ENCODE results near the gene E2F7.

DNA sequence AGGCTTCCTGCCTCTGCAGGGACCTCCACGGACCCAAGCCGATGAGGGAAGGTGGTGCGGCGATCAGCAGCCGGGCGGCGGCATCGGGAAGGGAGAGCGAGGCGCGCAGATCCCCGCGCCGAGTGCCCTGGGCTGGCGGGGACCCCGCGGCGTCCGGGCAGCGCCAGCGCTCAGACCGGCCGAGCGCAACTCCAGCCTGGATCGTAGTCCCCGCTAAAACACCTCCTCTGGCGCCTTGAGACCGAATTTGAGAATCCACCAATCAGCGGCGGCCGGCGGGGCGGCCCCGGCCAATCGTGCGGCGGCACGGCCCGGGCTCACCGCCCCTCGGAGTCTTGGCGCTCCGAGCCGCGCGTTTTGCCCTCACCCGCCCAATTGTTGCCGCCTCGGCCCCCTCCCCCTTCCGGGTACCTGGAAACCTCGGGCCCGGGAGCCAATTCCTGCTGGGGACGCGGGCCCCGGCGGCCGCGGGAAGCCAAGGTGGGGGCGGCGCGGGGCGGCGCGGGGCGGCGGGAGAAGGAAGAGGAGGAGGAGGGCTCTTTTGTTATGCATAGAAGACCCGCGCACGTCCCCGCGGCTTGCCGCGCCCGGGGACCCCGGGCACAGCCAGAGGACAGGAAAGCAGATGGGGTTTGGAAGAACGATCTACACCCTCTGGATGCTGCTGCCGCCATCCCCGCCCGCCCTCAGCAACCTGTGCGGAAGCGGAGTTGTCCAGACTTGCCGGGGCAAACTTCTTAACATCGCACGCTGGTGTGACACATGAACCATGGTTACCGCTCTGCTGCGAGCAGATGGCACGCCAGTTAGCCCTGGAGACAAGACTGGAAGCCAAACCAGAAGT is at the start of gene E2F7:
- TF ChIP-seq, protein P1, sequence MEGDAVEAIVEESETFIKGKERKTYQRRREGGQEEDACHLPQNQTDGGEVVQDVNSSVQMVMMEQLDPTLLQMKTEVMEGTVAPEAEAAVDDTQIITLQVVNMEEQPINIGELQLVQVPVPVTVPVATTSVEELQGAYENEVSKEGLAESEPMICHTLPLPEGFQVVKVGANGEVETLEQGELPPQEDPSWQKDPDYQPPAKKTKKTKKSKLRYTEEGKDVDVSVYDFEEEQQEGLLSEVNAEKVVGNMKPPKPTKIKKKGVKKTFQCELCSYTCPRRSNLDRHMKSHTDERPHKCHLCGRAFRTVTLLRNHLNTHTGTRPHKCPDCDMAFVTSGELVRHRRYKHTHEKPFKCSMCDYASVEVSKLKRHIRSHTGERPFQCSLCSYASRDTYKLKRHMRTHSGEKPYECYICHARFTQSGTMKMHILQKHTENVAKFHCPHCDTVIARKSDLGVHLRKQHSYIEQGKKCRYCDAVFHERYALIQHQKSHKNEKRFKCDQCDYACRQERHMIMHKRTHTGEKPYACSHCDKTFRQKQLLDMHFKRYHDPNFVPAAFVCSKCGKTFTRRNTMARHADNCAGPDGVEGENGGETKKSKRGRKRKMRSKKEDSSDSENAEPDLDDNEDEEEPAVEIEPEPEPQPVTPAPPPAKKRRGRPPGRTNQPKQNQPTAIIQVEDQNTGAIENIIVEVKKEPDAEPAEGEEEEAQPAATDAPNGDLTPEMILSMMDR (conservative IDR thresholded peaks at IDR 0.05; ENCODE audit: low read depth, low read length), result 0 out of 2 replicates have a peak, but pooled peaks have one; percentile 5
- TF ChIP-seq POLR2A (IDR thresholded peaks at IDR 0.05; ENCODE audit: low read depth, low read length), result peak; percentile 75
- TF ChIP-seq SMC3 (IDR thresholded peaks at IDR 0.05; ENCODE audit: low read depth, low read length), result 0 out of 2 replicates have a peak, but pooled peaks have one; percentile 9
- TF ChIP-seq, protein P2, sequence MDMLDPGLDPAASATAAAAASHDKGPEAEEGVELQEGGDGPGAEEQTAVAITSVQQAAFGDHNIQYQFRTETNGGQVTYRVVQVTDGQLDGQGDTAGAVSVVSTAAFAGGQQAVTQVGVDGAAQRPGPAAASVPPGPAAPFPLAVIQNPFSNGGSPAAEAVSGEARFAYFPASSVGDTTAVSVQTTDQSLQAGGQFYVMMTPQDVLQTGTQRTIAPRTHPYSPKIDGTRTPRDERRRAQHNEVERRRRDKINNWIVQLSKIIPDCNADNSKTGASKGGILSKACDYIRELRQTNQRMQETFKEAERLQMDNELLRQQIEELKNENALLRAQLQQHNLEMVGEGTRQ (IDR thresholded peaks at IDR 0.05; ENCODE audit: low read depth, low read length), result no peak
- no peak for TF ChIP-seq RAD21 (IDR thresholded peaks at IDR 0.05; ENCODE audit: low read length)
- no peak for TF ChIP-seq RCOR1 (IDR thresholded peaks at IDR 0.05; ENCODE audit: insufficient replicate concordance, low read length)
- TF ChIP-seq NFE2L2 (IDR thresholded peaks at IDR 0.05; ENCODE audit: low read depth, low read length), result no peak
- TF ChIP-seq RFX5 (IDR thresholded peaks at IDR 0.05; ENCODE audit: low read depth, low read length), result no peak
- peak; percentile 83 for TF ChIP-seq MXI1 (IDR thresholded peaks at IDR 0.05; ENCODE audit: borderline replicate concordance, low read depth, low read length)
- no peak for TF ChIP-seq CEBPB (IDR thresholded peaks at IDR 0.05; ENCODE audit: low read depth, low read length)
- no peak for TF ChIP-seq BHLHE40 (IDR thresholded peaks at IDR 0.05; ENCODE audit: low read depth, low read length)

All from IMR-90 (cell line).